Stimulated activated CD4-positive, alpha-beta T cell treated with anti-CD3 and anti-CD28 coated beads, Interleukin-2, amount 100 ng/mL, for 48 hours (primary cell): ENCODE data around the gene SCRN2.

Experiments used
- DNase-seq, 2 donors: peaks; one replicate each; pipeline ENCODE4 v3.0.0-alpha.2; 2020

SCRN2 gene

DNA sequence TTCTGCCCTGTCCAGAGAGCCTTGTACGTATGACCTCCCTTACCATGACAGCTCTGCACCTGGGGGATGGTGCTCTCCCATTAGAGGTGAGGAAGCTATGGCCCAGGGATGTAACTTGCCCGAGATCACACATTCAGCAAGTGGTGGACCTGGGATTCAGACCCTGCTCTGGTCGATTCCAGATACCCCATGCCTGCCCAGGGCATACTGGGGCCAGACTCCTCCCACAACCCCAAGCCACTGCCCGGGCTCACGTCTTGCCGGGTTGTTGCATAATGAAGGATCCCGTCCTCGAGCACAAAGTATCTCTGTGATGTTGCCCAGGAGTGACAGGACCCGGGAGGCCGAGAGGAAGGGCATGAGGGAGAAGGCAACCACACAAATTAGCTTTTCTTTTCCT is 21.6 kb downstream of the SCRN2 start:
- DNase-seq: no peak

DNA sequence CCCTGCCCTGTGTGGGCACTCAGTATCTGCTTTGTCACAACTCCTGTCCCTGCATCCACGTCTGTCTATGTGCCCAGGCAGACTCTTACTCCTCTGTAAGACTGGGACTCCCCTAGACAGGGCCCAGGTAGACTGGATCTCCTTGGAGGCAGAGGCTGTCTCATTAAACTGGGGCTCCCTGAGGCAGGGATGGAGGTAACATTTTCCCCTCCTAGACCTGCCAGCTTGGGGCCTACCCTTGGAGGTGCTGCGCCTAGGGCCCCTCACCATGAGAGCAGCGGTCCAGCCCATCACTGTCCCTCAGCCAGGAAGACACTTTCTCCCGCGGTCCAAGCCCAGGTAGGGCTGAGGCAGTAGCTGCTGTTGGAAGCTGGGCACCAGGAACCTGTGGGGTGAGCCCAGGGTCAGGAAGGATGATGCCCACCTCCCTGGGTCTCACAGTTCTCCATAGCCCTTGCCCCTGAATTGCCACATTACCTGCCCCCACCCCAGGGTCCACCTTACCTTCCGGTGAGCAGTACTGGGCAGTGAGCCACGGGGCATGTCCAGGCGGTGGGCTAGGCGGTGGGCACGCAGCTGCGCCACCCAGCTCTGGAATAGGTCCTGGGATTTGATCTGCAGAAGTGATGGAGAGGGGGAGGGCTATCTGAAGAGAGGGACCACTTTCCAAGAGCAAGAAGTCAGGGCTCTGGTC is 22.9 kb downstream of the SCRN2 start:
- no peak for DNase-seq

- no peak for DNase-seq
Measured at GRCh38 chr17:47816947-47817346, 24.1 kb downstream of the SCRN2 start.

- DNase-seq: no peak
Measured at GRCh38 chr17:47816111-47816735, 24.9 kb downstream of the SCRN2 start.

DNA sequence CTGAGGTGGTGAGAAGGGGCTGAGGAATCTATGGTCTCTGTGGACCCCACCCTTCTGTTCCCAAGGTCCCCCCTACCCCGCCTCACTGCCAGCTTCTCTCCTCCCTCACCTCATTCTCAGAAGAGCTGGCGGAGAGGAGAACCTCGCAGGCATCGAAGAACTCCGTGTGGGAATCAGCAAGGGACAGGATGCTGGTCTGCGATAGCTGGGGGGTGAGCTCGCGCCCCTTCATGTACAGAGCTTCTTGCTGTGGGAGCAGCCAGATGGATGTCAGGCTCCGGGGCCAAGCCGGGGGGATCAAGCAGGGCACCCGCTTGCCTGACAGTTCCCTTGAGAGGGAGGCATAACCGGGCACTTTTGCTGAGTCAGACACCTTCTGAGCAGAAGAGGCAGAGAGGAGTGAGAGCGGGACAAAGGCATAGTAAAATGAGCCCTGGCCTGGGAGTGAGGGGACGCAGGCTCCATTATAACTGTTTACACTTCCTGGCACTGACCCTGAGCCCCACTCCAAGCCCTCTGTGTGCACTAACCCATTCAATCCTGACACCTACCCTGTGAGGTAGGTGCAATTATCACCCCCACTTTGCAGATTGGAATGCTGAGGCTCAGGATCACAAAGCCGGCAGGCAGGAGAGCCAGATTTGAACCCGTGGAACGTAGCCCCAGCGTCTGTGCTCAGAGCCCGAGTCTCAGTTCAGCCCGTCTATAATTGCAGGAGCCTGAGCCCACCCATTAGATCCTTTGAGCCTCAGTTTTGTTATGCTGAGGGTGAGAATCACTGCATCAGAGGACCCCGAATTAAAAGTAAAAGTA is 25.8 kb downstream of the SCRN2 start:
- no peak for DNase-seq

GRCh38 chr17:47813512-47814031 is 27.5 kb downstream of the SCRN2 start:
- DNase-seq: no peak

GRCh38 chr17:47813077-47813476 is 28.0 kb downstream of the SCRN2 start:
- DNase-seq: no peak

GRCh38 chr17:47812146-47812920 is 28.7 kb downstream of the SCRN2 start:
- DNase-seq: no peak

- DNase-seq: no peak
Measured at GRCh38 chr17:47811709-47812108, 29.4 kb downstream of the SCRN2 start.

DNA sequence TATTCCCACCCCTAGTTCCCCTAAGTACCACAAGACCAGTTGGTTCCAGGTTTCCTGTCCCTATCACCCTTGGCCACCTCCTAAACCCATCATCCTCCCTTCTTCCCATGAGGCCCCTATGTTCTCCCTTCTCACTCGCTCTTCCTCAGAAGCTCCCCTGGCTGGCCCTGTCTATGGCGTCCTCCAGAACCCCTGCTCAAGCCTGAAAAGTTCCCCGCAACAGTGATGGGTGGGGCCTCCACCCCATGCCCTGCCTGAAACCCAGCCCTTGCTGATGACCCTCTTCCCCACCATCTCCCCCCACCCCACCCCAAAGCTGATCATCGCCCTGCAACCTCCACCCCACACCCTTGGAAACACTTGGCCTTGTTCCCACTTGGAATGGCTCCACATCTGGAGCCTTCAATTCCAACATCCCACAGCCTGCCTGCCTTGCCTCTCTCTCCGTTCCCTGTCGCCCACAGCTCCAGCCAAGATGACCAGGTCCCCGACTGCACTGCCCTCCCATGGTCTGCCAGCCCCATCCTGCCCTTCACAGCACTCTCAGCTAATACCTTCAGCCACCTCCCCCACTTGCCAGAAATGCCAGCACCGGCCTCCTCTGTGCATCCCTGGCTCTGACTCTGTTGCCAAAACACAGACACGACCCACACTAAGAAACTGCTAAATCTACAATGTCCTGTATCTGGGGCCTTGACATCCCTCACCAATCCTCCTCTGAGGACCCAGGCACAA is 30.0 kb downstream of the SCRN2 start:
- DNase-seq: no peak

- no peak for DNase-seq
Measured at GRCh38 chr17:47810200-47810821, 30.8 kb downstream of the SCRN2 start.

DNA sequence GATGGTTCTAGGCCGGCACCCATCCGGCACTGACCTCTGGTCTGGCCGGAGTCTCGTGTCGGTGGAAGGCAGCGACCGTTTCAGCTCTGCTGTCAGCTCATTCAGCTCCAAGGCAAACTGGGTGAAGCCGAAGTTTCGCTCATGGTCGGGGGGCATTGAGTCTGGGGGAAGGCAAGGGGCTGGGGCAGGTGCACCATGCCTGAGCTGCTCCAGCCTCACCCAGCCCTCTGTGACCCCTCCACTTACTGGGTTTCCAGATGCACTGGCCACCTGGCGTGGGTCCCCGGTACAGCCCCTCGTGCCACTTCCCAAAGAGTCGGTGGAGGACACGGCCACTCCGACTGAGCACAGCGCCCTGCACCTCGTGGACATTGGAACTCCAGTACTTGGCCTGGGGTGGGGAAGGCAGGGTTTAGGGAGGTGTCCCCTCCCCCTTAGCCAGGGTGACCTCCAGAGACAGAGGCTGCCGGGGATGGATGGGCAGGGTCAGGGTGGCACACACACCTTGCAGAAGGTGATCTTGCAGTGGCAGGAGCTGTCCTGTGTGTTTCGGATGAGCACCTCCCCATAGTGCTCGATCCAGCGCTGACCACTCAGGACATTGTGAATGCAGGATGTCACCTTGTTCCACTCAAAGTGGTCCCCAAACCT is 32.1 kb downstream of the SCRN2 start:
- no peak for DNase-seq

DNA sequence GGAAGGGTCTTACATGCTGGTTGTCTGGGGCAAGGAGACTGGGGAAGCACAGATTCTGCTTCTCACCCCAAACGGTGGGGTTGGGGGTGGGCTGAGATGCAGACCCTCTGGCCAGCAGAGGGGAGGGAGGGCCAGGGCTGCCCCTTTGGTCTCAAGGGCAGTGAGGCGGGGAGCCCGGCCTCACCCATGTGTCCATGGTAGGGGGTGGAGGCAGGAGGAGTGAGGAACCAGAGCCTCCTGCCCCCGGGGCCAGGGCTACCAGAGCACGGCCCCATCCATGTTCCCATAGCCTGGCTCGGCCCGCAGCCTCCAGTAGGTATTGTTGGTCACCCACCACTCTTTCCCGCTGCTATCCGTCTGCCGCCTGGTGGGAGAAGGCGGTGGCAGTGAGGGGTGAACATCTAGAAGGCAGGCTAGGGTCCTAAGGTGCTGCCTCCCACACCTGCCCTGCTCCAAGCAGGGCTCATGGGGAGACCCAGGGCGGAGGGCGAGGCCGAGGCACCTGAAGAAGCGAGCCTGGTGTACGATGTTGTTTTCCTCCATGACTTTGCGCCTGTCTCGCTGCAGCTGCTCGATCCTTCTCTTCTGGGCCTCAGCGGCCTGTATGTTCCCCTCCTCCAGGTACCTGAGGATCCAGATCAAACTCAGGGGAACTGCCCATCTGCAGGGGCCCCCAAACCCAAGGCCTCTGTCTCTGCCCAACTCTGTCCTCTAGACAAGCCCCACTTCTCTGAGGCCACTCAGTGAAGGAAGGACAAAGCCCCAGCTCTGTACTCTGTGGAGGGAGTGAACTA is 32.8 kb downstream of the SCRN2 start:
- DNase-seq: no peak

- DNase-seq: no peak
Measured at GRCh38 chr17:47807421-47807820, 33.7 kb downstream of the SCRN2 start.

GRCh38 chr17:47806913-47807255 is 34.2 kb downstream of the SCRN2 start:
- no peak for DNase-seq

DNA sequence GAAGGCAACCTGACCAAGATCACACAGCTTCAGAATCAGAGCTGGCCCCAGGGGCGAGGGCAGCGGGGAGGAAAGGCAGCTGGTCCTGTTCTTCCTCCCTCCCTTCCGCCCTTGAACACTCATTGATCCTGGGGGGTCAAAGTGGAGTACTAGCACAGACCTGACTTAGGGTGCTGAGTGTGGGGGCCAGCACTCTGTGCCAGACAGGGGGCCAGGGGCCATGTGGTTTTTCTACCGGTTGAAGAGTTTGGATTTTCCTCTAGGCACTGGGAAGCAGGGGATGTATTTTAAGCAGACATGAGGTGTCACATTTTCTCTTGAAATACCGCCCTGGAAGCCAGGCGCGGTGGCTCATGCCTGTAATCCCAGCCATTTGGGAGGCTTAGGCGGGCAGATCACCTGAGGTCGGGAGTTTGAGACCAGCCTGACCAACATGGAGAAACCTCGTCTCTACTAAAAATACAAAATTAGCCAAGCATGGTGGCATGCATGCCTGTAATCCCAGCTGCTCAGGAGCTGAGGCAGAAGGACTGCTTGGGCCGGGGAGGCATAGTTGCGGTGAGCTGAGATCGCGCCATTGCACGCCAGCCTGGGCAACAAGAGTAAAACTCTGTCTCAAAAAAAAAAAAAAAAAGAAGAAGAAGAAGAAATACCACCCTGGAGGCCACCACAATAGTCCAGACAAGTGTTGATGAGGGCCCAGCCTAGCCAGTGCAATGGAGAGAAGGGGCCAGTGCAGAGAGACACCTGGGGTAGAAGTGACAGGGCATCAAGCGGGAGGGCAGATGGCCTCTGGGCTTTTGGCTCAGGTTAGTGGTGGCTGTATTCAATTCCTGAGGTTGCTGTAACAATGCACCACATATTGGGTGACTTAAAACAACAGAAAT is 34.8 kb downstream of the SCRN2 start:
- no peak for DNase-seq

- no peak for DNase-seq
Measured at GRCh38 chr17:47804461-47804860, 36.6 kb downstream of the SCRN2 start.

- no peak for DNase-seq
Measured at GRCh38 chr17:47803751-47804150, 37.3 kb downstream of the SCRN2 start.

DNA sequence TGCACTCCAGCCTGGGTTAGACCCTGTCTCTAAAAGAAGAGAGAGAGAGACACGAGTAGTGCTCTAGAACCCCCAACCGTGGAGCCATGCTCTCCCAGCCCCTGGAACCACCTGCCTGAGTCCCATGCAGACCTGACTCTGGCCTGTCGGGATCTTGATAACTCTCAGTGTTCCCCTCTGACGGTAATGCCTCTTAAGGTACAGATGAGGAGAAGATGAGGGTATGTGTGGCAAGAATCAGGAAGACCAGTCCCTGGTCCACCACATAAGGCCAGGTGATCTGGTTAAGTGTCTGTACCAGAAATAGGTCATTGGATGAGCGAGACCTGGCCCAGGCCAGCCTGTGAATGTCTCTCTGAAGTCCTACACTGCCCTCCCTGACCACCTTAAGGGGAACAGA is 37.9 kb downstream of the SCRN2 start:
- DNase-seq: no peak
